Spinal cord (tissue), 10 donors: ENCODE data around the gene CCNB1IP1. TPM values are rescaled to one million over a fixed set of nuclear protein-coding genes. Genes with fewer than 3 reads are reported as not detected.
"Not testable (repeated sequence)": the region's sequence is repeated elsewhere in the genome, so short reads cannot be mapped to it uniquely, and the experiment has no call there.

Experiments used
- DNase-seq, 6 donors: peaks; one replicate each; pipeline versions ENCODE4 v3.0.0 to v3.0.0-alpha.2; 2013 to 2015; ENCODE audit warnings: low spot score in 6 of 6, low read depth in 4 of 6
- H3K27ac ChIP-seq: one replicate; pipeline ENCODE4 v1.5.1; 2013; ENCODE audit warnings: low read depth, low read length, control low read depth
- H3K27me3 ChIP-seq: one replicate; pipeline ENCODE4 v1.6.1; 2013; ENCODE audit warnings: low read length; ENCODE audit not compliant: control insufficient read depth, insufficient read depth
- H3K36me3 ChIP-seq: one replicate; pipeline ENCODE4 v1.6.1; 2013; ENCODE audit warnings: low read length; ENCODE audit not compliant: control insufficient read depth, insufficient read depth
- H3K4me1 ChIP-seq: one replicate; pipeline ENCODE4 v1.6.1; 2013; ENCODE audit warnings: low read length; ENCODE audit not compliant: control insufficient read depth, insufficient read depth
- H3K4me3 ChIP-seq: one replicate; pipeline ENCODE4 v1.5.1; 2013; ENCODE audit warnings: low read depth, low read length, control low read depth
- H3K9me3 ChIP-seq: one replicate; pipeline ENCODE4 v1.6.1; 2013; ENCODE audit warnings: low read length; ENCODE audit not compliant: control insufficient read depth, insufficient read depth
- WGBS: methylation state at CpG from one replicate; pipeline ENCODE4 v1.1.5; 2013; ENCODE audit warnings: missing lambda C conversion rate; ENCODE audit not compliant: insufficient coverage; 5-methylcytosine and 5-hydroxymethylcytosine counted together
- polyA plus RNA-seq, 2 donors: library from polyadenylated mRNA; unstranded; fragments of 120-200 nt; gene quantifications; one replicate each; pipeline ENCODE4 v1.2.1, GENCODE V29; 2013; ENCODE audit not compliant: insufficient read length in 2 of 2
- total RNA-seq, 2 donors: library from RNA; depleted of rRNA in 1 of 2; stranded (reverse); fragments of 120-200 nt in 1 of 2; fragments of >200 nt in 1 of 2; gene quantifications; one replicate each; pipeline versions ENCODE4 v1.2.3 to v1.2.4, GENCODE V29; 2013 to 2014
- donor health status: healthy.

The CCNB1IP1 gene
- total and polyA plus RNA-seq, 4 donors, result 55.7 to 68.4 (median 63.4) TPM

DNA sequence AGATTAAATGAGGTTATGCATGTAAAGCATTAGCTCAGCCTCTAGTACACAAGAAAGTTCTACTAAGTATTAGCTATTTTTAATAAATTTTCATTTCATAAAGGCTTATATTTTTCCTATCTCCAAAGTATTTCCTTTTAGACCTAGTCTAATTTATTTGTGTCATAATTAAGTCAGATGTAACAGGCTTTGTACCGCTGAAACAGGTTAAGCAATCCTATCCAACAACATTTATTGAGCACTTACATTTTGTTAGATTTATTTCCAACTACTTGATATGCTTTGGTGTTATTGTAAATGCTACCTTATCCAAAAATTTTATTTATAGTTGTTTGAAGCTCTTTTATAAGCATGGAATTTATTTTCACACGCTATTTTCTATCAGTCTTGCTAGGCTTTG, 8.6 kb upstream of the CCNB1IP1 start:
- peaks cover 5% of the 10 kb centered on the region for H3K4me1 ChIP-seq

DNA sequence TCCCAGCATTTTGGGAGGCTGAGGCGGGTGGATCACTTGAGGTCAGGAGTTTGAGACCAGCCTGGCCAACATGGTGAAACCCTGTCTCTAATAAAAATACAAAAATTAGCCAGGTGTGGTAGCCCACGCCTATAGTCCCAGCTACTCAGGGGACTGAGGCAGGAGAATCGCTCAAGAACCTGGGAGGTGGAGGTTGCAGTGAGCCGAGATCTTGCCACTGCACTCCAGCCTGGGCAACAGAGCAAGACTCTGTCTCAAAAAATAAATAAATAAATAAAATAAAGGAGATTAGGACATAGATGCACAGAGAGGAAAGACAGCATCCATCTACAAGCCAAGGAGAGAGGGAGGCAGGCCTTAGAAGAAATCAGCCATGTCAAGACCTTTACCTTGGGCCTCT, 8.0 kb upstream of the CCNB1IP1 start:
- H3K27me3 ChIP-seq, DNase-seq, H3K9me3 ChIP-seq, H3K4me1 ChIP-seq, H3K36me3 ChIP-seq, H3K27ac ChIP-seq, H3K4me3 ChIP-seq: not testable (repeated sequence)
- 100% methylated on average over 2 of the region's 4 CpGs for WGBS

More for the DNA sequence above, 8.6 kb upstream of the CCNB1IP1 start:
- WGBS, result no CpG with 5 or more reads among the region's 2 CpGs
- Histone ChIP-seq H3K36me3 (peaks cover 7% of the 10 kb centered on the region), H3K9me3 (no peaks in the 10 kb centered on the region), H3K27me3 (peaks cover 2% of the 10 kb centered on the region), H3K4me3 (no peak overlapping the region), H3K27ac (no peak overlapping the region)
- peak in 1 of 6 donors; percentile 22 for DNase-seq

DNA sequence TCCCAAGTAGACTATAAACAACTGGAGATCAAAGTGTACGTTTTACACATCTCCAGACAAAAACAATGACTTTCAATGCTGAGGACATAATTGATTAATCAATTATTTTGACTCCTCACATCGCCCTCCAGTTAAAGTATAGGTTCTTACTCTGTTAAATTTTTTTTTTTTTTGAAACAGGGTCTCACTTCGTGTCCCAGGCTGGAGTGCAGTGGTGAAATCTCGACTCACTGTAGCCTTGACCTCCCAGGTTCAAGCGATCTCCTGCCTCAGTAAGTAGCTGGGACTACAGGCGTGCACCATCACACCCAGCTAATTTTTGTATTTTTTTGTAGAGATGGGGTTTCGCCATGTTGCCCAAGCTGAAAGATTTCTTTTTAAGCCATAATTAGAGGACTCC, 938 bp upstream of the CCNB1IP1 start:
- H3K4me3 ChIP-seq, result no peak overlapping the region
- H3K9me3 ChIP-seq, result no peaks in the 10 kb centered on the region
- 87% methylated on average over 3 of the region's 7 CpGs for WGBS
- H3K4me1 ChIP-seq, result peaks cover 6% of the 10 kb centered on the region
- no peaks in the 10 kb centered on the region for H3K36me3 ChIP-seq
- no peak for DNase-seq
- peaks cover 2% of the 10 kb centered on the region for H3K27me3 ChIP-seq
- peak overlapping the region; percentile 88 for H3K27ac ChIP-seq

DNA sequence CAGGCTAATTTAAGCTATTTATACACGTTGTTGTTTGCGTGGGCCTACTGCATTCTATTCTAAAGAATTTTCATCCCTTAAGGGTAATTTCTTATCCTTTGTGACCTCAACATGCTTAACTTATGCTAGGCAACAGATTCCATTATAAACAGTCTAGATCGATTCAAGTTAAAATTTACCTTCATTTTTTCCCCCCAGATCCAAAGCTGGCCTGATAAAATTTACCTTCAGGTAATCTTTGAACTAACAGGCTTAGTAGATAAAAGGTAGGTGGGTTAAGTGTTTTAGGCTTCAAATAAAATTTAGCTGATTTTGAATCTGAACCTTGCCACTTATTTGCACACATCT, 389 bp upstream of the CCNB1IP1 start:
- H3K4me1 ChIP-seq, result peaks cover 6% of the 10 kb centered on the region
- H3K27me3 ChIP-seq, result peaks cover 2% of the 10 kb centered on the region
- no peaks in the 10 kb centered on the region for H3K9me3 ChIP-seq
- peak overlapping the region; percentile 88 for H3K27ac ChIP-seq
- DNase-seq, result no peak
- H3K36me3 ChIP-seq, result no peaks in the 10 kb centered on the region
- WGBS, result no CpG with 5 or more reads among the region's 3 CpGs
- peak overlapping the region; percentile 68 for H3K4me3 ChIP-seq

DNA sequence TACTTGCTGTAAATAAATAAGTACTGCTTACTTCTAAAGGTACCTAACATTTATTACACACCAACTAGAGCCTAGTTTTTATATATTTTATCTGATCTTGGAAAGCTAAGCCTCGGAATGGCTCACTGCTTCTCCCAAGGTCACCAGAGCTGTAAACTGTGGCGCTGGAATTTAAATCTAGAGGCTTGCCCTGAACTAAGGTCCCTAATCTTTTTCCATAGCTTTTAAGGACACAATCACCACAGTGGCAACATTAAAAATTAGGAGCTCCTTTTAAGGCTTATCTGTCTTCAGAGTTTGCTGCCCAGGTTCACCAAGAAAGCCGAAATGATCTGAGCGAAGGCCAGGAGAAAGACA, 670 bp downstream of the CCNB1IP1 start:
- 0% methylated on average over 3 of the region's 4 CpGs for WGBS
- Histone ChIP-seq H3K36me3 (no peaks in the 10 kb centered on the region), H3K4me3 (peak overlapping the region; percentile 68), H3K4me1 (peaks cover 6% of the 10 kb centered on the region), H3K27ac (peak overlapping the region; percentile 88), H3K9me3 (no peaks in the 10 kb centered on the region), H3K27me3 (no peaks in the 10 kb centered on the region)
- peak in 1 of 6 donors; percentile 50 for DNase-seq

DNA sequence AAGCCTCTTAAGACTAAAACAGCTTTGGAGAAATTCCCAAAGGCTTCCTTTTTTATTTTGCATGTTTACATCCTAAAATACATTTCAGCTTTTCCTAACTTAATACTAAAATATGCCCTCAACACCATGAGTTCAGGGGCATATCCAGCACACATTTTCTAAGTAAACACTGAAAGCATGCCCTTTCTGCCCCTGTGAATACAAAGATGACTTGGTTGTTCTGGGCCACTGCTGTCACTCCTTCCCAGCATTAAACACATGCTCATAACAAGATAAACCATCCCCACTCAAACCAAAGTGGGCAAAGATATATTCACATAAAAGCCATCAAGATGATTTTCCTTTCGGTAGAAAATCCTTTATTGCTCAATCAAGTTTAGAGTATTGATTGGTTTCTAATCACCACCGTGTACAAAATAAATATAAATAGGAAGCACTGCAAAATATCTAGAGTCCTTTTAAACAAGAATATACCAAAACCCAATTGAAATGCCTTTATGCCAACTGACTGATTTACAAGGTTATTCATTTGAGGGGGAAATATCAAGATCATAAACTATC, 1.9 kb downstream of the CCNB1IP1 start:
- Histone ChIP-seq H3K4me3 (no peak overlapping the region), H3K27ac (no peak overlapping the region), H3K27me3 (no peaks in the 10 kb centered on the region), H3K36me3 (no peaks in the 10 kb centered on the region), H3K4me1 (peaks cover 6% of the 10 kb centered on the region), H3K9me3 (no peaks in the 10 kb centered on the region)
- WGBS, result no CpG with 5 or more reads among the region's 2 CpGs
- no peak for DNase-seq

DNA sequence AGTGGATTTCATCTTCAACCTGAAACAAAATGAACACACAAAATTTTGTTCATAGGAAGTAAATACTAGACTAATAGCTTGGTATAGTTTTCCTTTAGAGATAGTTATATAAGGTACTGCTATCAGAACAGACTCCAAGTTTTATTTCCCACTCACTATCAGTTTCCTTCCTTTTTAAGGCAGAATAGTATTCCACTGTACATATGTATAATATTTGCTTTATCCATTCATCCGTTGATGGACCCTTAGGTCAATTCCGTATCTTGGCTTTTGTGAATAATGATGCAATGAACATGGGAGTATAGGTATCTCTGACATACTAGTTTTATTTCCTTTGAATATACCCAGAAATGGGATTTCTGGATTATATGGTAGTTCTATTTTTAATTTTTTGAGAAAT, 3.7 kb downstream of the CCNB1IP1 start:
- Histone ChIP-seq H3K27ac (no peak overlapping the region), H3K4me1 (peaks cover 6% of the 10 kb centered on the region), H3K9me3 (no peaks in the 10 kb centered on the region), H3K4me3 (no peak overlapping the region), H3K27me3 (no peaks in the 10 kb centered on the region), H3K36me3 (peaks cover 3% of the 10 kb centered on the region)
- no CpG with 5 or more reads among the region's 2 CpGs for WGBS
- DNase-seq, result no peak

DNA sequence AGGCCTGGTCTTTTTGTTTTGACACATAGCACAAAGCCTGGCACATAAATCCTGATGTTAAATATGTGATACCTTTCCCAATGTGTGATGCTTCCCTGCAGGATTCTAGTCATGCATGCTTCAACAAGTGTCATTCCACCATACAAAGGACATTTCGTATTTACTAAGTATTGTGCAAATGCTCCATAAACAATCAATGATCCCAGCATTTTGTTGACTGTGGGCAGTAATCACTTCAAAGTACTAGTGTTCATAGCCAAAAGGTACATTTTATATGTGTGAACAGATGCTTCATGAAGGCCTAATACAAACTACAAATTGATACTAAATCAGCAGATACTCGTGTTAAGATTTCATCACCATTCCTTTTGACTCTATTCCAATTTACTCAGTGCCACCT, 4.4 kb downstream of the CCNB1IP1 start:
- Histone ChIP-seq H3K27me3 (no peaks in the 10 kb centered on the region), H3K9me3 (no peaks in the 10 kb centered on the region), H3K36me3 (peaks cover 5% of the 10 kb centered on the region), H3K4me3 (no peak overlapping the region), H3K27ac (no peak overlapping the region), H3K4me1 (peaks cover 6% of the 10 kb centered on the region)
- no CpG with 5 or more reads among the region's 2 CpGs for WGBS
- DNase-seq, result no peak

DNA sequence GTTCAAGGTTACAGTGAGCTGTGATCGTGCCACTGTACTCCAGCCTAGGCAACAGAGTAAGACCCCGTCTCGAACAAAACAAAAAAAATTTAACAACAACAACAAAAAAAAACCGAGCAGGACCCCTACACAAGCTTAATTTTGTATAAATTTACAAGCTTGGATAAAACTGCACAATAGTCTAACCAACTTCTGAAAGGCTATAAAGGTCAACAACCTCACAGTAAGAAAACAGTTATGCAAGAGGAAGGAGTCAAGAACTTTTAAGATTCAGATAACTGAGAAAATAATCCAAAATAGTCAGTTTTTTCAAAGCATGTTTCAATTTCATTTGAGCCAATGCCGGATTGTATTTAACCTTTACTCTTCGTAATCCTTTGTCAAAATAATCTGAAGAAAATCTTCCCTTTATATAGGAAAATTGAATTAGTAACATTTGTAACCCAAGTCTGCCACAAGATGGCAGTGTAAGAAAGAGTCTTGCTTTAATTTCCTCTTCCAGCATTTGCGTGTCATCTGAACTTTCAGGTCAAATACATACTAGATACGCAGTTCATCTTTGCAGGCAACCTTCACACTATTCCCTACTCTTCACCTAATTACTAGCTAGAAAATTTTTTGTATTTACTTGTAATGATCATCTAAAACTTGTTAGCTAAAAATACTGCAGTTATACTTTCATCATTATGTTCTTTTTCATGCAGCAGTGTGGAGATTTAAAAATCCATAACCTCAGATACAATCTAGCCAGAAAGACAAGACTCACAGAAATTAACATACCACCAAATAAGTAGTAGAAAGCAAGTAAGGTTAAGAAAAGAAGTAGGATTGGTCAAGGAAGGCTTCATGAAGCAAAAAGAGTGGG, 5.8 kb downstream of the CCNB1IP1 start:
- WGBS, result no CpG with 5 or more reads among the region's 8 CpGs
- peak in 4 of 6 donors; percentile 44 to 92 (median 76) for DNase-seq
- Histone ChIP-seq H3K27me3 (no peaks in the 10 kb centered on the region), H3K4me3 (no peak overlapping the region), H3K9me3 (no peaks in the 10 kb centered on the region), H3K36me3 (peaks cover 9% of the 10 kb centered on the region), H3K4me1 (no peaks in the 10 kb centered on the region), H3K27ac (no peak overlapping the region)

DNA sequence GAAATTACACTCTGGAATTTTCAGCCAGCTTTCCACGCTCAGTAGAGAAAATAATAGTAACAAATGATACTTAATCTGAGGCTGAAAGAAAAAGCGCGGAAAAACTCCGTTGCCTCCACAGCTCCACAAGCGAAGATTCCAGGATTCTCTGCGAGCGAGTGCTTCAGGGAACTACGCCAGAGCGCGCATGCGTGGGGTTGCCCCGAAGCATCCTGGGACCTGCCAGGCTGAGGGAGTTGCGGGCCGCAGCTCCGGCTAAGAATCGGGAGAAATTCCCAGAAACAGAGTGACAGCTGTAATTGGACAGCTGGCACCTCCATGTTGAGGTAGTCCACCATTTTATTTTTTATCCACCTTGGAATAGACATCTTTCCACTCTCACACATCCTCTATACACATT, 15.4 kb downstream of the CCNB1IP1 start:
- Histone ChIP-seq H3K36me3 (peaks cover 23% of the 10 kb centered on the region), H3K27me3 (no peaks in the 10 kb centered on the region), H3K4me3 (no peak overlapping the region), H3K4me1 (no peaks in the 10 kb centered on the region), H3K9me3 (no peaks in the 10 kb centered on the region), H3K27ac (no peak overlapping the region)
- no peak for DNase-seq
- WGBS, result 96% methylated on average over 15 of the region's 16 CpGs
